GM23248 (cell line): Measurements from ENCODE around the gene PREX1. TPM values are rescaled to one million over a fixed set of nuclear protein-coding genes. Genes with fewer than 3 reads are reported as not detected.

Experiments used
- DNase-seq: peaks from one replicate; pipeline ENCODE4 v3.0.0-alpha.2; 2015
- H2AFZ ChIP-seq: fragments of 200-600 bp; sonication (generic); 2 replicates; pipeline ENCODE4 v1.6.1; 2016; ENCODE audit warnings: antibody characterized with exemption
- H3F3A ChIP-seq: fragments of 200-600 bp; sonication (generic); 2 replicates; pipeline ENCODE4 v1.6.1; 2016; ENCODE audit warnings: mild to moderate bottlenecking, antibody characterized with exemption, mixed run types; ENCODE audit not compliant: insufficient read depth
- H3K27ac ChIP-seq: fragments of 200-600 bp; sonication (generic); 2 replicates; pipeline ENCODE4 v1.5.1; 2016; ENCODE audit warnings: mild to moderate bottlenecking
- H3K27me3 ChIP-seq: fragments of 200-600 bp; sonication (generic); replicated peaks from 2 replicates; pipeline ENCODE4 v1.6.1; 2016; ENCODE audit warnings: mild to moderate bottlenecking; ENCODE audit not compliant: insufficient read depth
- H3K36me3 ChIP-seq: fragments of 200-600 bp; sonication (generic); 2 replicates; pipeline ENCODE4 v1.6.1; 2016; ENCODE audit warnings: low read depth, mild to moderate bottlenecking
- H3K4me1 ChIP-seq: fragments of 200-600 bp; sonication (generic); 2 replicates; pipeline ENCODE4 v1.6.1; 2016; ENCODE audit warnings: mild to moderate bottlenecking; ENCODE audit not compliant: insufficient read depth
- H3K4me2 ChIP-seq: fragments of 200-600 bp; sonication (generic); one replicate; pipeline ENCODE4 v1.6.1; 2016; ENCODE audit warnings: mild to moderate bottlenecking; ENCODE audit not compliant: unreplicated experiment
- H3K4me3 ChIP-seq: fragments of 200-600 bp; sonication (generic); 2 replicates; pipeline ENCODE4 v1.5.1; 2016; ENCODE audit warnings: mild to moderate bottlenecking
- H3K79me2 ChIP-seq: fragments of 200-600 bp; sonication (generic); 2 replicates; pipeline ENCODE4 v1.6.1; 2016; ENCODE audit warnings: mild to moderate bottlenecking; ENCODE audit not compliant: insufficient read depth
- H3K9ac ChIP-seq: fragments of 200-600 bp; sonication (generic); 2 replicates; pipeline ENCODE4 v1.6.1; 2016; ENCODE audit warnings: mild to moderate bottlenecking
- H3K9me2 ChIP-seq: fragments of 200-600 bp; sonication (generic); 2 replicates; pipeline ENCODE4 v1.6.1; 2016; ENCODE audit warnings: mixed run types, mild to moderate bottlenecking, moderate library complexity; ENCODE audit not compliant: insufficient read depth
- H3K9me3 ChIP-seq: fragments of 200-600 bp; sonication (generic); one replicate; pipeline ENCODE4 v1.6.1; 2017; ENCODE audit warnings: low read depth
- H4K20me1 ChIP-seq: fragments of 200-600 bp; sonication (generic); 2 replicates; pipeline ENCODE4 v1.6.0; 2016; ENCODE audit not compliant: insufficient read depth
- EZH2 ChIP-seq: fragments of 200-600 bp; sonication (generic); IDR thresholded peaks from 2 replicates; pipeline ENCODE4 v1.6.1; 2018; ENCODE audit warnings: antibody characterized with exemption, mild to moderate bottlenecking; ENCODE audit not compliant: insufficient read depth, poor library complexity, severe bottlenecking
- EZH2phosphoT487 ChIP-seq: fragments of 200-600 bp; sonication (generic); IDR thresholded peaks from 2 replicates; pipeline ENCODE4 v1.6.1; 2018; ENCODE audit warnings: antibody characterized with exemption, moderate library complexity, mild to moderate bottlenecking, low read depth; ENCODE audit not compliant: insufficient read depth
- WGBS, 2 experiments: methylation state at CpG; one replicate each; pipeline ENCODE4 v1.1.6; 2015 to 2017; ENCODE audit warnings: low lambda C conversion rate in 2 of 2, low coverage in 1 of 2; ENCODE audit errors: missing lambda C conversion rate in 2 of 2; 5-methylcytosine and 5-hydroxymethylcytosine counted together
- in situ Hi-C: fragments of 300-500 bp; cut with MboI; formaldehyde crosslinking; loops from 2 replicates; pipeline ENCODE4 v1.15.0; 2020
- polyA plus RNA-seq: library from polyadenylated mRNA; unstranded; fragments of >200 nt; fragmentation: Nextera tagmentation; extraction: Ambion mirVana; gene quantifications from 2 replicates; pipeline ENCODE4 v1.2.1, GENCODE V29; 2016
- total RNA-seq: library from RNA; depleted of rRNA; stranded (reverse); fragments of >200 nt; shearing (Covaris generic); gene quantifications from 2 replicates; pipeline ENCODE4 v1.2.3, GENCODE V29; 2014

Gene PREX1
- total and polyA plus RNA-seq, 2 experiments from 2014 or later, result 0.13 to 0.65 TPM

DNA sequence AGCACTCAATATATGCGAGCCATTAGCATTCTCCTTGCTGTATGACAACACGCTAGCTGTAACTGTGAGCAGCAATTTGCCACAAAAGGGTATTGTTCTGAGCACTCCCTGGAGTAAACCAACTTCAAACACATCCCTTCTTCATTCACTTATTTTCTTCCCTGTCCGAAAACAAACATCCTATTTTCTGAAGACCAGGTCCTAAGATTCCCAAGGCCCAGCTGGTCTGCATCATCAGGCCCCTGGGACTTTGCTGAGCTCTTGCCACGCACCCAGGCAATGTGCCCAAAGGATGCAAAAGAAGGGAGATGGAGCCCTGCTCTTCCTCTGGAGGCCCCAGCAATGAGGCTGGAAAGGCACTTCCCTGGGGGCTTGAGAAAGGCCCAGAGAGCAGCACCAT is 118.1 kb downstream of the PREX1 start:
- TF ChIP-seq EZH2 (no peak), EZH2phosphoT487 (no peak)
- Histone ChIP-seq H3K9ac (no peak overlapping the region), H3F3A (no peaks in the 10 kb centered on the region; the same call in 1 of the 2 replicates), H3K79me2 (no peaks in the 10 kb centered on the region), H3K9me2 (no peaks in the 10 kb centered on the region), H3K9me3 (no peaks in the 10 kb centered on the region), H2AFZ (no peak overlapping the region), H3K36me3 (no peaks in the 10 kb centered on the region), H3K27ac (no peak overlapping the region), H3K4me1 (no peaks in the 10 kb centered on the region), H3K27me3 (0 out of 2 replicates have a peak, but pooled peaks cover 5% of the 10 kb centered on the region), H3K4me2 (no peak overlapping the region), H3K4me3 (no peak overlapping the region), H4K20me1 (no peaks in the 10 kb centered on the region)
- no peak for DNase-seq
- 95 to 96% methylated on average over 4 of the region's 4 CpGs for WGBS, 2 experiments
- in situ Hi-C loops, result no loop called here

DNA sequence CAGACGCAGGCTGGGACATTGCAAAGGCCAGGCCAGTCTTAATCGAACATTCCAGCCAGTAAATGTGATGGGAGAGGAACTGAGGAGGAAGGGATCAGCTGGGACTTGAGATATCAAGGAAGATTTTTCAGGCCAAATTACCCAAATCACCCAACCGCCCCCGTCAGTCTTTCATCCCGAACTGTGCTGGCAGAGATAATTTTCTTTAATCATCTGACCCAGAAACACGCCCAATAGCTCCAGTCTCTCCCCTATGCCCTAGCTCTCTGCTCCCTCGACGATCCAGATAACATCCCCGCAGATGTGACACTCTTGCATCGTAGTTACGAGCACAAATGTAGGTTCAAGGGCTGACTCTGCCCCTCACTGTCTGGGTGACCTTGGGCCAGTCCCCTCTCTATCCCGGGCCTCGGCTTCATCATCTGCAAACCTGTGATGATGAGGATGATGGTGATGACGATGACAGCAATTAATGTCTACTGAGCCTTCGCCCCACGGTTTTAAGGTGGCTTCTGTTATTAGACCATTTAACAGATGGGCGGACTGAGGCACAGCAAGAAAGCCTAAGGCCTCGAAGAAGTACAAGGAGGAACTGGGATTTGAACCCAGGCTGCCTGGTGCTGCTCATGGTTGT is 118.6 kb downstream of the PREX1 start:
- H3K9me3 ChIP-seq, result no peaks in the 10 kb centered on the region
- TF ChIP-seq EZH2 (no peak), EZH2phosphoT487 (no peak)
- no peaks in the 10 kb centered on the region for H3K36me3 ChIP-seq
- H3K9ac ChIP-seq, result no peak overlapping the region
- no peak for DNase-seq
- H3K4me1 ChIP-seq, result no peaks in the 10 kb centered on the region
- H3K27ac ChIP-seq, result no peak overlapping the region
- no peak overlapping the region for H3K4me3 ChIP-seq
- H3K4me2 ChIP-seq, result no peak overlapping the region
- H3K9me2 ChIP-seq, result no peaks in the 10 kb centered on the region
- no peak overlapping the region for H2AFZ ChIP-seq
- in situ Hi-C loops, result no loop called here
- 0 out of 2 replicates have a peak, but pooled peaks cover 8% of the 10 kb centered on the region for H3K27me3 ChIP-seq
- H3K79me2 ChIP-seq, result no peaks in the 10 kb centered on the region
- 81 to 83% methylated on average over 18 of the region's 18 CpGs for WGBS, 2 experiments
- H4K20me1 ChIP-seq, result no peaks in the 10 kb centered on the region
- no peaks in the 10 kb centered on the region; the same call in 1 of the 2 replicates for H3F3A ChIP-seq

DNA sequence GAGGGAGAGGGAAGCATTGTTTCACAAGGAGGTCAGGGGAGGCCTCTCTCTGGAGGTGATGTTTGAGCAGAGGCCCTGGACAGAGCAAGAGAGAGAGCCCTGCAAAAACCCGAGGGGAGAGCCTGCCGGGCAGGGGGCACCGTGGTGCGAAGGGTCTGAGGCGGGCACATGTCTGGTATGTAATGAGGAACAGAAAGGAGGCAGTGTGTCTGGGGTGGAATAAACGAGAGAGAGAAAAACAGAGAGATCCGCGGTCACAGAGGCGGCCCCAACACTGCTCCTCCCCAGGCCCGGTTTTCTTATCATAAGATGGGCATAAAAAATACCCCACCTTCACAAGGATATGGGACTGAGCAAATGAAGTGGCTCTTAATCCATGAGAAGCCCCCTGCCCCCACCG is 119.2 kb downstream of the PREX1 start:
- Histone ChIP-seq H3K9me3 (no peaks in the 10 kb centered on the region), H3K36me3 (no peaks in the 10 kb centered on the region), H3K27ac (no peak overlapping the region), H3K27me3 (0 out of 2 replicates have a peak, but pooled peaks cover 8% of the 10 kb centered on the region), H3F3A (no peaks in the 10 kb centered on the region; the same call in 1 of the 2 replicates), H3K4me2 (no peak overlapping the region), H2AFZ (no peak overlapping the region), H3K9ac (no peak overlapping the region), H3K9me2 (no peaks in the 10 kb centered on the region), H3K4me1 (no peaks in the 10 kb centered on the region), H3K4me3 (no peak overlapping the region), H4K20me1 (no peaks in the 10 kb centered on the region), H3K79me2 (no peaks in the 10 kb centered on the region)
- 85 to 88% methylated on average over 9 to 11 of the region's 11 CpGs for WGBS, 2 experiments
- DNase-seq, result no peak
- TF ChIP-seq EZH2phosphoT487 (no peak), EZH2 (no peak)
- in situ Hi-C loops, result no loop called here

DNA sequence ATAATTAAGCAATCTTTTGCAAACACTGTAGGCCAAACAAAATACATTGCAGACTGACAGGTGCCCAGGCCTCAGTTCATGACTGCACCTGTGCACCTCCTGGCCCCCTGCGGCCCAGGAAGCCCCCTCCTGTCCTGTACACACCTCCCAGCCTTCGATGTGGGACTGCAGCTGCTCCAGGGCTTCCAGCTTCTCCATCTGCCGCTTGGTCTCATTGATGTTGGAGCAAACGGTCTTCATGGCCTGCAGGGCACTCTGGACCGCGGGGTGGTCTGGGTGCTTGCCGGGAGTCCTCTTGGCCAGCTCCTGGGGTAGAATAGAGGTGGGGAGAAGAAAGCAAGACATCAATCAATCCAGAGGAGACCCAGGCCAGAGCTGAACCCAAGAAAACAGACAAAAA is 119.7 kb downstream of the PREX1 start:
- no peak overlapping the region for H3K4me2 ChIP-seq
- H3K36me3 ChIP-seq, result no peaks in the 10 kb centered on the region
- no peaks in the 10 kb centered on the region for H3K9me3 ChIP-seq
- in situ Hi-C loops, result no loop called here
- H2AFZ ChIP-seq, result no peak overlapping the region
- DNase-seq, result no peak
- H4K20me1 ChIP-seq, result no peaks in the 10 kb centered on the region
- 87 to 89% methylated on average over 7 of the region's 7 CpGs for WGBS, 2 experiments
- no peaks in the 10 kb centered on the region for H3K79me2 ChIP-seq
- H3K4me3 ChIP-seq, result no peak overlapping the region
- TF ChIP-seq EZH2, result no peak
- H3K27me3 ChIP-seq, result 0 out of 2 replicates have a peak, but pooled peaks cover 8% of the 10 kb centered on the region
- no peaks in the 10 kb centered on the region for H3K9me2 ChIP-seq
- no peaks in the 10 kb centered on the region for H3K4me1 ChIP-seq
- no peaks in the 10 kb centered on the region; the same call in 1 of the 2 replicates for H3F3A ChIP-seq
- H3K9ac ChIP-seq, result no peak overlapping the region
- no peak overlapping the region for H3K27ac ChIP-seq
